HL-60 (cell line): Measurements from ENCODE around the gene DZIP3.
"Not testable (repeated sequence)": the region's sequence is repeated elsewhere in the genome, so short reads cannot be mapped to it uniquely, and the experiment has no call there.

Experiments used
- DNase-seq, 2 experiments: peaks; one replicate each; pipeline ENCODE4 v3.0.0-alpha.2; 2010 to 2020; ENCODE audit warnings: low read depth in 1 of 2, low spot score in 1 of 2
- H3K27ac ChIP-seq: fragments of 250-450 bp; sonication (Bioruptor Pico); replicated peaks from 2 replicates; pipeline ENCODE4 v1.5.1; 2020; ENCODE audit warnings: mild to moderate bottlenecking, moderate library complexity
- H3K27me3 ChIP-seq: fragments of 250-450 bp; sonication (Bioruptor Pico); 2 replicates; pipeline ENCODE4 v1.5.1; 2021; ENCODE audit warnings: mild to moderate bottlenecking, moderate library complexity; ENCODE audit not compliant: insufficient read depth, poor library complexity, severe bottlenecking
- H3K4me3 ChIP-seq: replicated peaks from 2 replicates; pipeline ENCODE4 v1.5.1; 2011; ENCODE audit warnings: mild to moderate bottlenecking, control low read depth, low read length; ENCODE audit not compliant: insufficient read depth
- CTCF ChIP-seq: IDR thresholded peaks from one replicate; pipeline ENCODE4 v1.5.1; 2011; ENCODE audit warnings: low read length, control low read depth, inconsistent platforms; ENCODE audit not compliant: insufficient read depth
- GABPA ChIP-seq: IDR thresholded peaks from 2 replicates; pipeline ENCODE4 v1.6.1; 2012; ENCODE audit warnings: low read depth
- POLR2AphosphoS5 ChIP-seq: IDR thresholded peaks from 2 replicates; pipeline ENCODE4 v1.6.1; 2012; ENCODE audit warnings: low read depth
- REST ChIP-seq: IDR thresholded peaks from 2 replicates; pipeline ENCODE4 v1.6.1; 2012; ENCODE audit warnings: low read depth; ENCODE audit not compliant: insufficient replicate concordance
- SPI1 ChIP-seq: IDR thresholded peaks from 2 replicates; pipeline ENCODE4 v1.6.1; 2012; ENCODE audit warnings: low read depth, mild to moderate bottlenecking, borderline replicate concordance

DZIP3 gene

GRCh38 chr3:108673988-108674661 is 84.6 kb downstream of the DZIP3 start:
- H3K27ac ChIP-seq, result no peak overlapping the region
- TF ChIP-seq POLR2AphosphoS5 (no peak), CTCF (no peak), REST (no peak), SPI1 (no peak), GABPA (no peak)
- DNase-seq, result no peak

GRCh38 chr3:108677811-108678210 is 88.3 kb downstream of the DZIP3 start:
- no peak for TF ChIP-seq GABPA
- TF ChIP-seq CTCF, result no peak
- TF ChIP-seq REST, result no peak
- TF ChIP-seq POLR2AphosphoS5, result no peak
- no peak for TF ChIP-seq SPI1
- Histone ChIP-seq H3K27me3 (no peaks in the 10 kb centered on the region), H3K27ac (no peak overlapping the region), H3K4me3 (no peak overlapping the region)
- no peak for DNase-seq

More at GRCh38 chr3:108673988-108674661, 84.6 kb downstream of the DZIP3 start:
- H3K4me3 ChIP-seq, result no peak overlapping the region
- H3K27me3 ChIP-seq, result no peaks in the 10 kb centered on the region

- H3K4me3 ChIP-seq, H3K27me3 ChIP-seq, H3K27ac ChIP-seq, DNase-seq: not testable (repeated sequence)
These were observed 102.8 kb downstream of the DZIP3 start for GRCh38 chr3:108692286-108692685.

- no peak for DNase-seq
- Histone ChIP-seq H3K4me3 (no peak overlapping the region), H3K27me3 (no peaks in the 10 kb centered on the region), H3K27ac (no peak overlapping the region)
- no peak for TF ChIP-seq CTCF
- no peak for TF ChIP-seq GABPA
- TF ChIP-seq REST, result no peak
- TF ChIP-seq POLR2AphosphoS5, result no peak
- TF ChIP-seq SPI1, result no peak
These were observed 108.9 kb downstream of the DZIP3 start for GRCh38 chr3:108698461-108698860.
